GM12878 (cell line): ENCODE data around the gene SLC2A3. TPM values are rescaled to one million over a fixed set of nuclear protein-coding genes. Genes with fewer than 3 reads are reported as not detected.

Experiments used
- ATAC-seq: fragments of 200-7000 bp; cut with Tn5 transposase; 3 replicates; pipeline ENCODE4 v1.9.1; 2020; ENCODE audit warnings: mild to moderate bottlenecking, moderate library complexity
- BruUV-seq: library from RNA; stranded (reverse); fragments of 400-500 nt; replicated peaks from 2 replicates; lab custom pipeline; 2021; lab: Mats Ljungman, UMichigan
- CTCF ChIA-PET: fragments of 300-600 bp; sonication (Branson Sonifier 250); formaldehyde crosslinking; extraction: SDS; loops from one replicate; lab custom pipeline; 2021; ENCODE audit warnings: inconsistent platforms; lab: Yijun Ruan, JAX
- POLR2A ChIA-PET: fragments of 350-600 bp; formaldehyde crosslinking; extraction: SDS; loops from one replicate; lab custom pipeline; 2021; ENCODE audit warnings: inconsistent platforms; lab: Charles Lee
- RAD21 ChIA-PET: fragments of 300-600 bp; sonication (Branson Sonifier 250); formaldehyde crosslinking; loops from one replicate; lab custom pipeline; 2023; ENCODE audit warnings: antibody characterized with exemption; ENCODE audit not compliant: unreplicated experiment; lab: Charles Lee
- SMC1A ChIA-PET: fragments of 300-600 bp; sonication (Branson Sonifier 250); formaldehyde crosslinking; loops from one replicate; lab custom pipeline; 2023; ENCODE audit not compliant: unreplicated experiment, uncharacterized antibody; lab: Charles Lee
- DNase-seq: peaks from one replicate; pipeline ENCODE4 v3.0.0-alpha.2; 2011; ENCODE audit warnings: low read depth, low spot score
- FAIRE-seq: peaks from 3 replicates; lab custom pipeline; 2011; peaks lifted over from hg19 to GRCh38; lab: Jason Lieb, UNC
- H2AFZ ChIP-seq: 2 replicates; pipeline ENCODE4 v1.6.0; 2011; ENCODE audit warnings: low read depth, low read length, control low read depth; ENCODE audit not compliant: control insufficient read depth
- H3K27ac ChIP-seq: 2 replicates; pipeline ENCODE4 v1.5.1; 2011; ENCODE audit warnings: control low read depth; ENCODE audit not compliant: control insufficient read depth, insufficient read depth
- H3K27me3 ChIP-seq, 2 experiments: replicated peaks in 1 of 2; 2 replicates each; pipeline versions ENCODE4 v1.6.0 to v1.6.1; 2011; ENCODE audit warnings: low read length in 1 of 2; ENCODE audit not compliant: control insufficient read depth in 2 of 2, insufficient read depth in 2 of 2
- H3K36me3 ChIP-seq, 2 experiments: 2 replicates each; pipeline ENCODE4 v1.5.1; 2011; ENCODE audit warnings: low read length in 1 of 2; ENCODE audit not compliant: control insufficient read depth in 2 of 2, insufficient read depth in 2 of 2
- H3K4me1 ChIP-seq: 2 replicates; pipeline ENCODE4 v1.6.1; 2011; ENCODE audit warnings: mild to moderate bottlenecking, low read length, moderate library complexity, mixed read lengths; ENCODE audit not compliant: control insufficient read depth, insufficient read depth
- H3K4me2 ChIP-seq: 2 replicates; pipeline ENCODE4 v1.6.0; 2011; ENCODE audit warnings: control low read depth; ENCODE audit not compliant: control insufficient read depth, insufficient read depth
- H3K4me3 ChIP-seq: fragments of 200-600 bp; sonication (generic); 2 replicates; pipeline ENCODE4 v1.5.1; 2016
- H3K79me2 ChIP-seq: 2 replicates; pipeline ENCODE4 v1.6.0; 2011; ENCODE audit warnings: low read length; ENCODE audit not compliant: control insufficient read depth, insufficient read depth
- H3K9ac ChIP-seq: 2 replicates; pipeline ENCODE4 v1.8.0; 2011; ENCODE audit warnings: low read length, control low read depth, mixed read lengths; ENCODE audit not compliant: control insufficient read depth, insufficient read depth
- H3K9me3 ChIP-seq: replicated peaks from 3 replicates; pipeline ENCODE4 v1.5.1; 2011; ENCODE audit warnings: mild to moderate bottlenecking, low read length; ENCODE audit not compliant: control insufficient read depth, insufficient read depth
- H4K20me1 ChIP-seq: 2 replicates; pipeline ENCODE4 v1.6.0; 2011; ENCODE audit not compliant: control insufficient read depth, insufficient read depth
- CREB1 ChIP-seq: IDR thresholded peaks from 2 replicates; pipeline ENCODE4 v1.6.1; 2012; ENCODE audit warnings: low read depth, mild to moderate bottlenecking, inconsistent platforms
- EP300 ChIP-seq, 2 experiments: fragments of 150-350 bp in 1 of 2; IDR thresholded peaks; 2 replicates each; pipeline ENCODE4 v1.6.1; 2011 to 2012; ENCODE audit warnings: low read depth in 2 of 2, low read length in 2 of 2, borderline replicate concordance in 1 of 2, improper control_type of control experiment in 1 of 2, inconsistent platforms in 1 of 2; ENCODE audit not compliant: control insufficient read depth in 1 of 2
- WGBS: methylation state at CpG from one replicate; pipeline ENCODE4 v1.1.6; 2016; ENCODE audit warnings: low lambda C conversion rate; ENCODE audit not compliant: insufficient replicate concordance, insufficient coverage; ENCODE audit errors: missing lambda C conversion rate; 5-methylcytosine and 5-hydroxymethylcytosine counted together
- in situ Hi-C: fragments of 300-500 bp; cut with MboI; formaldehyde crosslinking; loops from 9 replicates; pipeline ENCODE4 v1.14.3; 2018; ENCODE audit warnings: mixed read lengths
- intact Hi-C: fragments of 100-400 bp; cut with micrococcal nuclease; formaldehyde crosslinking; loops from one replicate; pipeline ENCODE4 v1.14.2; 2022; ENCODE audit not compliant: unreplicated experiment
- polyA plus RNA-seq, 11 experiments: library from polyadenylated mRNA; depleted of rRNA in 4 of 11; unstranded in 6 of 11; stranded (reverse) in 5 of 11; fragments of >200 nt; fragmentation: Nextera tagmentation in 4 of 11; fragmentation: Illumina TruSeq in 1 of 11; extraction: Ambion mirVana in 4 of 11; extraction: Trizol in 1 of 11; gene quantifications; 1 replicate in 1 of 11; 2 replicates in 10 of 11; pipeline versions ENCODE4 v1.2.1 to v1.2.3, GENCODE V29; 2011 to 2016; ENCODE audit warnings: inconsistent platforms in 2 of 11, missing spikeins in 2 of 11, low read depth in 1 of 11
- small RNA-seq: library from RNA; depleted of rRNA; stranded (forward); fragments of <200 nt; gene quantifications from one replicate; pipeline ENCODE3, GENCODE V24; 2014
- total RNA-seq, 4 experiments: library from RNA; depleted of rRNA in 3 of 4; stranded (reverse); fragments of >200 nt in 3 of 4; fragmentation: Illumina TruSeq in 1 of 4; extraction: Trizol in 1 of 4; gene quantifications; 2 replicates each; pipeline versions ENCODE4 v1.2.1 to v1.2.3, GENCODE V29; 2013 to 2021

SLC2A3 gene
- total and polyA plus RNA-seq, 10 of the 15 experiments (the other 5 are each of a cell fraction or from before 2014, with no cell fraction given), result 6.5 to 66.3 (median 11.2) TPM

DNA sequence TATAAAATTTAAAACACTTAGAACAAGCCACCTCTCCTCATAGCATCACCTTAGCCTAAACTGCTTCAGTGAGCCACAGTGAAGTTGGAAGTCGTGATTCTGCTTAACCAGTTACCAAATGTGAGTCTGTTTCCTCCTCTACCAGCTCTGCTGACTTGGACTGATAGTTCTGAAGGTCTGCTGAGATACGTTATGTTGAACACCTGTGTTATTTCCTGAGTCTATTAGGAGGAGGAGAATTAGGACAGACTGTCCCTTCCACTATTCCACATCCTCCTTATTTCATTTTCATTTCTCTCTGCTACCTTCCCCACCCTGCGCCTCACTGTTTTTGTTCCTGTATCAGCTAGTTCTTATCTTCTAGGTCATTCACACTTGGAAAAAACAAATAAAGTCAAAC is 65.7 kb downstream of the SLC2A3 start:
- no peak for TF ChIP-seq CREB1
- no peak for TF ChIP-seq EP300 (IDR thresholded peaks at IDR 0.05; ENCODE audit: borderline replicate concordance in 1 of 2, control insufficient read depth in 1 of 2, low read depth in 2 of 2, low read length in 2 of 2)
- FAIRE-seq (no peak), DNase-seq (no peak), ATAC-seq (no peak)
- Histone ChIP-seq H3K36me3 (no peaks in the 10 kb centered on the region), H3K9me3 (no peaks in the 10 kb centered on the region), H3K4me1 (no peaks in the 10 kb centered on the region), H3K9ac (no peak overlapping the region), H3K4me3 (no peak overlapping the region), H4K20me1 (no peaks in the 10 kb centered on the region), H2AFZ (no peak overlapping the region), H3K27me3 (no peaks in the 10 kb centered on the region; a peak in 2 of 4 replicates), H3K27ac (no peak overlapping the region), H3K4me2 (no peak overlapping the region), H3K79me2 (no peaks in the 10 kb centered on the region)
- POLR2A ChIA-PET, result no interaction called here
- RAD21 ChIA-PET, result interaction anchor here (0.6 kb wide), 1 partner anchor 106 kb away, joined by 3 read pairs; no protein-coding TSS in a partner anchor
- intact Hi-C loops (no loop called here), in situ Hi-C loops (no loop called here)
- BruUV-seq, result no TSS peak
- CTCF ChIA-PET, result interaction anchor here (0.5 kb wide), 1 partner anchor 215 kb away, joined by 3 read pairs; no protein-coding TSS in a partner anchor
- WGBS, result 30% methylated on average over 3 of the region's 3 CpGs
- SMC1A ChIA-PET, result no interaction called here

Small RNAs within 50 kb of the gene (small RNA-seq; reads per million reads assigned to genes)
- not detected for gene RF00019

Other genes starting within 250 kb of the SLC2A3 start
Only the 7 nearest of the 11 such genes appear.
- gene NANOGNB, start 171.0 kb downstream of the SLC2A3 start, total RNA-seq (2014; rRNA removed), result not detected in 2 replicates
- not detected in 2 replicates for gene NANOGNB, start 171.0 kb downstream of the SLC2A3 start, total RNA-seq (2014; rRNA removed; fragmentation: Illumina TruSeq; extraction: Trizol)
- not detected in 2 replicates for gene NANOGNB, start 171.0 kb downstream of the SLC2A3 start, total RNA-seq (2021)
- gene NANOGNB, start 171.0 kb downstream of the SLC2A3 start, polyA plus RNA-seq (2011; rRNA removed), result not detected in 2 replicates
- gene NANOGNB, start 171.0 kb downstream of the SLC2A3 start, polyA plus RNA-seq (2014; fragmentation: Illumina TruSeq; extraction: Trizol), result not detected in 2 replicates
- not detected for gene NANOGNB, start 171.0 kb downstream of the SLC2A3 start, polyA plus RNA-seq (2014; fragmentation: Nextera tagmentation; extraction: Ambion mirVana)
- not detected in 2 replicates for gene NANOGNB, start 171.0 kb downstream of the SLC2A3 start, polyA plus RNA-seq (2014; rRNA removed)
- not detected for gene NANOGNB, start 171.0 kb downstream of the SLC2A3 start, polyA plus RNA-seq (2016; fragmentation: Nextera tagmentation; extraction: Ambion mirVana)
- not detected in 2 replicates for gene NANOG, start 146.8 kb downstream of the SLC2A3 start, total RNA-seq (2014; rRNA removed)
- gene NANOG, start 146.8 kb downstream of the SLC2A3 start, total RNA-seq (2014; rRNA removed; fragmentation: Illumina TruSeq; extraction: Trizol), result not detected in 2 replicates
- gene NANOG, start 146.8 kb downstream of the SLC2A3 start, total RNA-seq (2021), result 0.29 and 0.51 TPM in 2 replicates
- 0.04 TPM in 1 of 2 replicates, not detected in the other for gene NANOG, start 146.8 kb downstream of the SLC2A3 start, polyA plus RNA-seq (2011; rRNA removed)
- gene NANOG, start 146.8 kb downstream of the SLC2A3 start, polyA plus RNA-seq (2014; fragmentation: Illumina TruSeq; extraction: Trizol), result not detected in 2 replicates
- gene NANOG, start 146.8 kb downstream of the SLC2A3 start, polyA plus RNA-seq (2014; fragmentation: Nextera tagmentation; extraction: Ambion mirVana), result not detected
- gene NANOG, start 146.8 kb downstream of the SLC2A3 start, polyA plus RNA-seq (2014; rRNA removed), result 0.01 TPM in 1 of 2 replicates, not detected in the other
- gene NANOG, start 146.8 kb downstream of the SLC2A3 start, polyA plus RNA-seq (2016; fragmentation: Nextera tagmentation; extraction: Ambion mirVana), result not detected
- gene SLC2A14, start 63.3 kb downstream of the SLC2A3 start, total RNA-seq (2014; rRNA removed), result 0.11 TPM in 1 of 2 replicates, not detected in the other
- 0.28 and 0.31 TPM in 2 replicates for gene SLC2A14, start 63.3 kb downstream of the SLC2A3 start, total RNA-seq (2014; rRNA removed; fragmentation: Illumina TruSeq; extraction: Trizol)
- gene SLC2A14, start 63.3 kb downstream of the SLC2A3 start, total RNA-seq (2021), result 0.21 and 0.69 TPM in 2 replicates
- gene SLC2A14, start 63.3 kb downstream of the SLC2A3 start, polyA plus RNA-seq (2011; rRNA removed), result 0.31 and 0.58 TPM in 2 replicates
- 0.06 TPM in 1 of 2 replicates, not detected in the other for gene SLC2A14, start 63.3 kb downstream of the SLC2A3 start, polyA plus RNA-seq (2014; fragmentation: Illumina TruSeq; extraction: Trizol)
- under 1 TPM; 0.05 to 0.14 TPM for gene SLC2A14, start 63.3 kb downstream of the SLC2A3 start, polyA plus RNA-seq (2014; fragmentation: Nextera tagmentation; extraction: Ambion mirVana)
- not detected in 2 replicates for gene SLC2A14, start 63.3 kb downstream of the SLC2A3 start, polyA plus RNA-seq (2014; rRNA removed)
- gene SLC2A14, start 63.3 kb downstream of the SLC2A3 start, polyA plus RNA-seq (2016; fragmentation: Nextera tagmentation; extraction: Ambion mirVana), result under 1 TPM; 0.19 to 0.33 TPM
- 4.2 and 4.7 TPM in 2 replicates for gene FOXJ2, start 96.5 kb upstream of the SLC2A3 start, total RNA-seq (2014; rRNA removed)
- gene FOXJ2, start 96.5 kb upstream of the SLC2A3 start, total RNA-seq (2014; rRNA removed; fragmentation: Illumina TruSeq; extraction: Trizol), result 2.8 and 2.9 TPM in 2 replicates
- gene FOXJ2, start 96.5 kb upstream of the SLC2A3 start, total RNA-seq (2021), result 7.9 and 9.3 TPM in 2 replicates
- gene FOXJ2, start 96.5 kb upstream of the SLC2A3 start, polyA plus RNA-seq (2011; rRNA removed), result 3.0 and 3.9 TPM in 2 replicates
- gene FOXJ2, start 96.5 kb upstream of the SLC2A3 start, polyA plus RNA-seq (2014; fragmentation: Illumina TruSeq; extraction: Trizol), result 8.5 and 9.1 TPM in 2 replicates
- gene FOXJ2, start 96.5 kb upstream of the SLC2A3 start, polyA plus RNA-seq (2014; fragmentation: Nextera tagmentation; extraction: Ambion mirVana), result 1 to 10 TPM; 1.4 to 2.2 TPM
- 6.5 and 6.6 TPM in 2 replicates for gene FOXJ2, start 96.5 kb upstream of the SLC2A3 start, polyA plus RNA-seq (2014; rRNA removed)
- 1 to 10 TPM; 5.4 to 6.1 TPM for gene FOXJ2, start 96.5 kb upstream of the SLC2A3 start, polyA plus RNA-seq (2016; fragmentation: Nextera tagmentation; extraction: Ambion mirVana)
- not detected in 2 replicates for gene C3AR1, start 130.2 kb upstream of the SLC2A3 start, total RNA-seq (2014; rRNA removed)
- gene C3AR1, start 130.2 kb upstream of the SLC2A3 start, total RNA-seq (2014; rRNA removed; fragmentation: Illumina TruSeq; extraction: Trizol), result not detected in 2 replicates
- 0.10 and 0.19 TPM in 2 replicates for gene C3AR1, start 130.2 kb upstream of the SLC2A3 start, total RNA-seq (2021)
- gene C3AR1, start 130.2 kb upstream of the SLC2A3 start, polyA plus RNA-seq (2011; rRNA removed), result not detected in 2 replicates
- gene C3AR1, start 130.2 kb upstream of the SLC2A3 start, polyA plus RNA-seq (2014; fragmentation: Illumina TruSeq; extraction: Trizol), result 0.10 TPM in 1 of 2 replicates, not detected in the other
- gene C3AR1, start 130.2 kb upstream of the SLC2A3 start, polyA plus RNA-seq (2014; fragmentation: Nextera tagmentation; extraction: Ambion mirVana), result under 1 TPM in 1 of 2 experiments, not detected in 1; 0.19 TPM
- gene C3AR1, start 130.2 kb upstream of the SLC2A3 start, polyA plus RNA-seq (2014; rRNA removed), result 0.10 and 0.42 TPM in 2 replicates
- under 1 TPM in 1 of 2 experiments, not detected in 1; 0.08 TPM for gene C3AR1, start 130.2 kb upstream of the SLC2A3 start, polyA plus RNA-seq (2016; fragmentation: Nextera tagmentation; extraction: Ambion mirVana)
- gene NECAP1, start 146.1 kb upstream of the SLC2A3 start, total RNA-seq (2014; rRNA removed), result 26.9 and 35.6 TPM in 2 replicates
- gene NECAP1, start 146.1 kb upstream of the SLC2A3 start, total RNA-seq (2014; rRNA removed; fragmentation: Illumina TruSeq; extraction: Trizol), result 25.6 and 26.9 TPM in 2 replicates
- gene NECAP1, start 146.1 kb upstream of the SLC2A3 start, total RNA-seq (2021), result 18.5 and 18.9 TPM in 2 replicates
- gene NECAP1, start 146.1 kb upstream of the SLC2A3 start, polyA plus RNA-seq (2011; rRNA removed), result 25.7 and 34.3 TPM in 2 replicates
- gene NECAP1, start 146.1 kb upstream of the SLC2A3 start, polyA plus RNA-seq (2014; fragmentation: Illumina TruSeq; extraction: Trizol), result 20.1 and 22.8 TPM in 2 replicates
- 10 to 100 TPM; 16.7 to 22.3 TPM for gene NECAP1, start 146.1 kb upstream of the SLC2A3 start, polyA plus RNA-seq (2014; fragmentation: Nextera tagmentation; extraction: Ambion mirVana)
- gene NECAP1, start 146.1 kb upstream of the SLC2A3 start, polyA plus RNA-seq (2014; rRNA removed), result 22.9 and 23.4 TPM in 2 replicates
- gene NECAP1, start 146.1 kb upstream of the SLC2A3 start, polyA plus RNA-seq (2016; fragmentation: Nextera tagmentation; extraction: Ambion mirVana), result 10 to 100 TPM; 22.2 to 24.3 TPM
- 0.27 and 0.62 TPM in 2 replicates for gene CLEC4A, start 187.4 kb upstream of the SLC2A3 start, total RNA-seq (2014; rRNA removed)
- gene CLEC4A, start 187.4 kb upstream of the SLC2A3 start, total RNA-seq (2014; rRNA removed; fragmentation: Illumina TruSeq; extraction: Trizol), result 0.72 and 0.74 TPM in 2 replicates
- gene CLEC4A, start 187.4 kb upstream of the SLC2A3 start, total RNA-seq (2021), result 0.58 and 1.5 TPM in 2 replicates
- 1.3 and 1.7 TPM in 2 replicates for gene CLEC4A, start 187.4 kb upstream of the SLC2A3 start, polyA plus RNA-seq (2011; rRNA removed)
- 0.44 and 0.88 TPM in 2 replicates for gene CLEC4A, start 187.4 kb upstream of the SLC2A3 start, polyA plus RNA-seq (2014; fragmentation: Illumina TruSeq; extraction: Trizol)
- 1 to 10 TPM; 1.9 to 2.1 TPM for gene CLEC4A, start 187.4 kb upstream of the SLC2A3 start, polyA plus RNA-seq (2014; fragmentation: Nextera tagmentation; extraction: Ambion mirVana)
- 1.0 and 1.2 TPM in 2 replicates for gene CLEC4A, start 187.4 kb upstream of the SLC2A3 start, polyA plus RNA-seq (2014; rRNA removed)
- under 1 TPM; 0.84 to 0.91 TPM for gene CLEC4A, start 187.4 kb upstream of the SLC2A3 start, polyA plus RNA-seq (2016; fragmentation: Nextera tagmentation; extraction: Ambion mirVana)